Measurements from ENCODE around the gene RPS15. TPM values are rescaled to one million over a fixed set of nuclear protein-coding genes. Genes with fewer than 3 reads are reported as not detected.

Gene RPS15
- total and polyA plus RNA-seq, 9 of the 15 experiments (the other 6 are each of a cell fraction or from before 2014, with no cell fraction given): 605 to 2,791 (median 957) TPM

GRCh38 chr19:1478934-1479707, 40.9 kb downstream of the RPS15 start, which contains the start of gene C19orf25 (continued):
- TF ChIP-seq, protein P1, sequence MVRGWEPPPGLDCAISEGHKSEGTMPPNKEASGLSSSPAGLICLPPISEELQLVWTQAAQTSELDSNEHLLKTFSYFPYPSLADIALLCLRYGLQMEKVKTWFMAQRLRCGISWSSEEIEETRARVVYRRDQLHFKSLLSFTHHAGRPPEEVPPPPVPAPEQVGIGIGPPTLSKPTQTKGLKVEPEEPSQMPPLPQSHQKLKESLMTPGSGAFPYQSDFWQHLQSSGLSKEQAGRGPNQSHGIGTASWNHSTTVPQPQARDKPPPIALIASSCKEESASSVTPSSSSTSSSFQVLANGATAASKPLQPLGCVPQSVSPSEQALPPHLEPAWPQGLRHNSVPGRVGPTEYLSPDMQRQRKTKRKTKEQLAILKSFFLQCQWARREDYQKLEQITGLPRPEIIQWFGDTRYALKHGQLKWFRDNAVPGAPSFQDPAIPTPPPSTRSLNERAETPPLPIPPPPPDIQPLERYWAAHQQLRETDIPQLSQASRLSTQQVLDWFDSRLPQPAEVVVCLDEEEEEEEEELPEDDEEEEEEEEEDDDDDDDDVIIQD (CRISPR knock-in tag; IDR thresholded peaks at IDR 0.05): no peak
- TF ChIP-seq TBL1XR1 (IDR thresholded peaks at IDR 0.05; ENCODE audit: low read length in 2 of 2) (0 out of 4 replicates have a peak, but pooled peaks of 1 of the 2 experiments have one; percentile 32), HCFC1 (IDR thresholded peaks at IDR 0.05; ENCODE audit: low read depth, low read length) (peak; percentile 48; the same call in 1 of the 2 replicates), RFX7 (CRISPR knock-in tag; IDR thresholded peaks at IDR 0.05) (no peak), SRSF1 (IDR thresholded peaks at IDR 0.05; ENCODE audit: low read depth, low read length) (no peak), HLTF (IDR thresholded peaks at IDR 0.05) (0 out of 2 replicates have a peak, but pooled peaks have one; percentile 45), MCM7 (IDR thresholded peaks at IDR 0.05) (no peak), STAT5A (IDR thresholded peaks at IDR 0.05; ENCODE audit: borderline replicate concordance, low read length) (no peak), CBFA2T2 (conservative IDR thresholded peaks at IDR 0.05) (peak; percentile 84), BRF1 (IDR thresholded peaks at IDR 0.05; ENCODE audit: borderline replicate concordance, extremely low read depth, insufficient read length) (no peak), FOXJ3 (CRISPR knock-in tag; IDR thresholded peaks at IDR 0.05) (no peak), ATF1 (CRISPR knock-in tag; IDR thresholded peaks at IDR 0.05) (no peak; the same call in 1 of the 2 replicates), ATF1 (tag; IDR thresholded peaks at IDR 0.05) (peak; percentile 78), HOXB6 (CRISPR knock-in tag; IDR thresholded peaks at IDR 0.05; ENCODE audit: borderline replicate concordance) (no peak), HDAC1 (IDR thresholded peaks at IDR 0.05) (peak in 1 of 2 experiments; percentile 82; a peak in 2 of 4 replicates), RBM22 (IDR thresholded peaks at IDR 0.05; ENCODE audit: low read depth, low read length, poor library complexity, severe bottlenecking) (no peak), CREB5 (CRISPR knock-in tag; IDR thresholded peaks at IDR 0.05) (no peak), ZBTB43 (CRISPR knock-in tag; IDR thresholded peaks at IDR 0.05) (no peak), RFX1 (IDR thresholded peaks at IDR 0.05) (no peak), PHTF2 (CRISPR knock-in tag; IDR thresholded peaks at IDR 0.05) (no peak), ZNF695 (CRISPR knock-in tag; IDR thresholded peaks at IDR 0.05) (no peak), RAD21 (CRISPR knock-in tag; conservative IDR thresholded peaks at IDR 0.05 in 1 of 2, IDR thresholded peaks at IDR 0.05 in 1 of 2) (0 out of 4 replicates have a peak, but pooled peaks of 1 of the 2 experiments have one; percentile 15), NFIX (CRISPR knock-in tag; IDR thresholded peaks at IDR 0.05; ENCODE audit: low read depth) (no peak)
- TF ChIP-seq, protein P2, sequence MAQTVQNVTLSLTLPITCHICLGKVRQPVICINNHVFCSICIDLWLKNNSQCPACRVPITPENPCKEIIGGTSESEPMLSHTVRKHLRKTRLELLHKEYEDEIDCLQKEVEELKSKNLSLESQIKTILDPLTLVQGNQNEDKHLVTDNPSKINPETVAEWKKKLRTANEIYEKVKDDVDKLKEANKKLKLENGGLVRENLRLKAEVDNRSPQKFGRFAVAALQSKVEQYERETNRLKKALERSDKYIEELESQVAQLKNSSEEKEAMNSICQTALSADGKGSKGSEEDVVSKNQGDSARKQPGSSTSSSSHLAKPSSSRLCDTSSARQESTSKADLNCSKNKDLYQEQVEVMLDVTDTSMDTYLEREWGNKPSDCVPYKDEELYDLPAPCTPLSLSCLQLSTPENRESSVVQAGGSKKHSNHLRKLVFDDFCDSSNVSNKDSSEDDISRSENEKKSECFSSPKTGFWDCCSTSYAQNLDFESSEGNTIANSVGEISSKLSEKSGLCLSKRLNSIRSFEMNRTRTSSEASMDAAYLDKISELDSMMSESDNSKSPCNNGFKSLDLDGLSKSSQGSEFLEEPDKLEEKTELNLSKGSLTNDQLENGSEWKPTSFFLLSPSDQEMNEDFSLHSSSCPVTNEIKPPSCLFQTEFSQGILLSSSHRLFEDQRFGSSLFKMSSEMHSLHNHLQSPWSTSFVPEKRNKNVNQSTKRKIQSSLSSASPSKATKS (CRISPR knock-in tag; IDR thresholded peaks at IDR 0.05): no peak

All from K562 (cell line).